Measurements from ENCODE around the gene HFM1.

DNA sequence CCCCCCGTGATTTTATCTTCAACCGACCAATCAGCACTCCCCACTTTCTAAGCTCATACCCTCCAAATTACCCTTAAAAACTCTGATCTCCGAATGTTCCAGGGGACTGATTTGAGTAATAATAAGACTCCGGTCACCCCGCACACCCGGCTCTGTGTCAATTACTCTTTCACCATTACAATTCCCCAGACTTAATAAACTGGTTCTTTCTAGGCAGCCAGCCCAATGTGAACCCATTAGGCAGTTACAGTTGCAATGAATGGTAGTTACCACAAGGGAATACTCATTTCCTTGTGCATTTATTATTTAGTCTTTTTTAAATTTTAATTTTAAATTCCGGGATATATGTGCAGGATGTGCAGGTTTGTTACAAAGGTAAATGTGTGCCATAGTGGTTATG, 177.9 kb downstream of the HFM1 start:
- TF ChIP-seq FOXM1 (IDR thresholded peaks at IDR 0.05; ENCODE audit: borderline replicate concordance, low read depth) (no peak), TCF12 (IDR thresholded peaks at IDR 0.05; ENCODE audit: low read depth) (no peak), TAF1 (IDR thresholded peaks at IDR 0.05; ENCODE audit: low read depth) (no peak)
